DMS79 (cell line): Measurements from ENCODE around the gene MAST4.

ENCODE experiments used
- DNase-seq: peaks from one replicate; lab custom pipeline; 2025; lab: John Stamatoyannopoulos, UW

Gene MAST4

GRCh38 chr5:67133217-67133616 lies 537.0 kb downstream of the MAST4 start:
- DNase-seq = no peak

GRCh38 chr5:67133776-67134175 lies 537.6 kb downstream of the MAST4 start:
- DNase-seq = peak; percentile 70

GRCh38 chr5:67135381-67135984 lies 539.3 kb downstream of the MAST4 start:
- DNase-seq = no peak

DNA sequence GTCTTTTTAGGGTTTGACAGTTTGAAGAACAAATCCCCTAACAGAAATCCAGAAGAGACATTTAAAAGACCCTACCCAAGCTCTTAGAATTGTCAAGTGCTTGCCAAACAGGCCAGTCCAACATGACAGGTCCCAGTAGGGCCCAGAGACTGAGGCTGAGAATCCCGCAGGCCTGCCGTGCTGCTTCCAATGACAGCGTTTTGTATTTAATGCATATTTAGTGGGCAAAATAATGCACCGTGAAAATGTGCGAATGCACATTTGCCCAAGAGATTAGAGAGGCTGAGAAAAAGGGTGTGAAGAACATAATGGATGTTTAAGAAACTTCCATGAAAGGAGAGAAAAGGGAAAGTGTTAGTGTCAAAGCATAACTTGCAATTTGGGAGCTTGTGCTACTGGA lies 542.8 kb downstream of the MAST4 start:
- no peak for DNase-seq

DNA sequence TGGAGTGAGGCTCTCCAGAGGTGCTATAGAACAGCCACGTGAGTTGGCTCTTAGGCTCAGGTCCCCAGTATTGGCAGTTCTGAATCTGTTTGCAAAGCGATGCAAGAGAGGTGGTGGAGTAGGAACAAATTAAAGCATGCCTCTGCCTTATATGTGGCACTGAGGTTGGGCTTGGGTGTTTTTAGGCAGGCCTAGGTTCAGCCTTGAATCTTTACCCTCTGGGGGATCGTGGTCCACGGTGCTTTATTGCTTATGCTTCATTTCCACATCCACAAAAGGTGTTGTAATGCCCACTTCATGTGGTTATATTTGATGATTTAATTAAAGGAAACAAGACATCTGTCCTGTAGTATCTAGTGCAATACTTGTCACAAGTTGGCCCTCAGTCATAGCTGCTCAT lies 544.2 kb downstream of the MAST4 start:
- DNase-seq = no peak

DNA sequence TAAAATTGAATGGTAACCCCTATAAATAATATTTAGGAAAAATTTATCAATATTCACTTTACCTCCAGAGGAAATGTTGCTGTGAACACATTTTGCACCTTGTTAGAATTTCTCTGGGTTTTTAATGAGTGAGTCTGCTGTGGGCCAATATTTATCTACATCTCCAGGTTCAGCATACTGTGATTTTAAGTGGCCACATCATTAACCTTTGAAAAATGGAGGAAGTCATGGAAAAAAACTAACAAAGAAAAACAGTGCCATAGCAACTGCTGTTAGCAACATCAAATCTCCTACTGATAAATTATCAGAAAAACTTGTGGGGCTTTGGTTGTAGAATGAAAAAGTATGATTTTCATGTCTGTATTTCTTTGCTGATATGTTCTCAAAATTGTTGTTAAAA lies 545.5 kb downstream of the MAST4 start:
- no peak for DNase-seq

DNA sequence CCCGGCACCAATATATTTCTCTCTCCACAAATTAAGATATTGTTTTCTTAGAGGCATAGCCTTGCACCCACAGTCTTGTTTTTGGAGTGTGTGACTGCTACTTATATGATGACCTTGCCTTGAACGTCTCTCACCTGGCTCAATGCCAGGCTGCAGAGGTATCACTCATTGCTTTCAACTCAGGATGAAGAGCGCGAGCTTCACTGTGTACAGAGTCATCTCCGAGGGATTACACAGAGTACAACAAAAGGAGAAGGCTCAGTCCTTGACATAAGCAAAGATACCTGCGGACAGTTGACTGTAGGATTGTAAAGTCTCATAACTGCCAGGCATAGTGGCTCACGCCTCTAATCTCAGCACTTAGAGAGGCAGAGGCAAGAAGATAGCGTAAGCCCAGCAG lies 546.6 kb downstream of the MAST4 start:
- DNase-seq = no peak

DNA sequence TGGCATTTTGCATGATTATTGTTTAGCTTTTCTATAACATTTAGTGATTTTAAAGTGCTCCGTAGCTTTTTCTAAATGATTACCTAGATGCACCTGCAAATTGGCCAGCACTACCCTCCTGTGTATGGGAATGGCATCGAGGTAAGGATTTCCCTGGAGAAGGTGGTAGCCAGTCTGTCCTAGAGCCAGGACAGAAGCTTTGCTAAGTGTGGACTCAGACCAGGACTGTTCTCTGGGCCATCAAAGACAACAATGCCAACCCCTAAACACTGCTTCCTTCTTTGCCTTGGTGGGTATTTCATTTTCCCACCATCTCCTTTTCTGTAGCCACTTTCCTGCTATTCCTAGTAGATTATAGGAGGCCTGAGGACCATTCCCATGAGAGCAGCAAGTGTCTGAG lies 547.4 kb downstream of the MAST4 start:
- no peak for DNase-seq

GRCh38 chr5:67144183-67144639 lies 548.0 kb downstream of the MAST4 start:
- no peak for DNase-seq

DNA sequence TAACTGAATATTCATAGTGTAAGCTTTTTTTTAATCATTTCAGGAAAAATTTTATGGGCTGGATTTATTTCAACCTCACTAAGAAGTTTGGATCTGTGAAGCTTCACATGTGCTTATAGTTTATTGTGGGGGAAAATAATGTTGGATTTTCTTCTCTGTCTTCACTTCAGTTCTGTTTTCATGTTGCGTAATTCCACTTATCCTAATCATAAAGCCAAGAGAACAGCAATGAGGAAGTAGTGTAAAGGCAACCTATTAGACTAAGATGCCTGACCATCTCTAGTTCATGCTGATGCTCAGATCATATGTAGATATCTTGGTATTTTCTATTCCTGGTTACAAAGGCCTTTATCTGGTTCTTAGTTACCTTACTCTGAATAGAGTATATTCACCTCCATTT lies 550.4 kb downstream of the MAST4 start:
- no peak for DNase-seq

- DNase-seq = no peak
Observed at GRCh38 chr5:67146981-67147380, 550.8 kb downstream of the MAST4 start.

DNA sequence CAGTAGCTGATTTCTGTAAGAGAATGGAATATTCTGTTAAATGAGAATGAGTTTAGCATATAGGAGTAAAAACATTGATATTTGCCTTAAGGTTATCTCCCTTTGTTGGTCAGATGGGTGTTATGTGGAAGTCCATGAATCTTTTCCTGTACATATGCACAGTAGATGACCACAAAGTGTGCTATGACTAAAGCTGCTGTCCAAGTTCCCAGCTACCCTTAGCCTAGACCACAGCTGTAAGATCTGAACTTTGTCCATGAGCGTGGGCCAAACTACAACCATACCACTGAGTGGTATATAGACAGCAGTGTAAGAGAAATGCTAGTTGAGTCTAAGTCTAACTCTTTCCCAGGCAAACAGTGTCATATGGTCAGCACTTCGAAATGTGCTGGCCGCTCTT lies 551.6 kb downstream of the MAST4 start:
- DNase-seq = no peak

DNA sequence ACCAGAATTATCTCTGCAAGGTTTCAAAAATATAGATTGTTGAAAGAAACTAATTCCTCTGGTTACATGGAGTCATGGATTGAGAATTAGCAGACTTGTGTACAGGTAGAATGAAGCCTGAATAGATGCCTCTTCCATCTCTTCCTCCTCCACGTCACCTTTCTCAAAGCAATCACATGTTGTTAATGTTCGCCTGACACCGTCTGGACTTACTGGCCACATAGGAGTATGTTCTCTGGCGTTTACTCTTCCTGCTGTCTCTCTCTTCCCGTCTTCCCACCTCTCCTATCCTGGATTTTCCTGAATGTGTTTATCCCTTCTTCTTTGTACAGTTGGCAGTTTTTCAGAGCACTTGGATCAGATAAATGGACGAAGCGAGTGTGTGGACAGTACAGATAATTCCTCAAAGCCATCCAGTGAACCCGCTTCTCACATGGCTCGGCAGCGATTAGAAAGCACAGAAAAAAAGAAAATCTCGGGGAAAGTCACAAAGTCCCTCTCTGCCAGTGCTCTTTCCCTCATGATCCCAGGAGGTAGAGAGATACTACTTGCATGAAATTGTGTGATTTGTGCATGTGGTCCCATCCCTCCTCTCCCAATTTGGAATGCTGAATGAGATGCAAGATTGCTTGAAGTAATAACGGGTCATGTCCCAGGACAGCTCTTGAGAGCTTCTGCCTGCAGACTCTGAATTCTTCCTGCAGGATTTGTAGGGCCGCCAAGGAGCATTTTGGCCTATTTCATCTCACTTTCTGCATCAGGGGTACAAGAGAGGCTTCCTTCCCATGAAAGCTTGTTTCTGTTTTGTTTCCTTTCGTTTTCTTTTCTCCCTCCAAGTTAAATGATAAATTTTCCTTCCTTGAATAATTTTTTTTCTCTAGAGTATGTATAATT lies 553.1 kb downstream of the MAST4 start:
- no peak for DNase-seq

DNA sequence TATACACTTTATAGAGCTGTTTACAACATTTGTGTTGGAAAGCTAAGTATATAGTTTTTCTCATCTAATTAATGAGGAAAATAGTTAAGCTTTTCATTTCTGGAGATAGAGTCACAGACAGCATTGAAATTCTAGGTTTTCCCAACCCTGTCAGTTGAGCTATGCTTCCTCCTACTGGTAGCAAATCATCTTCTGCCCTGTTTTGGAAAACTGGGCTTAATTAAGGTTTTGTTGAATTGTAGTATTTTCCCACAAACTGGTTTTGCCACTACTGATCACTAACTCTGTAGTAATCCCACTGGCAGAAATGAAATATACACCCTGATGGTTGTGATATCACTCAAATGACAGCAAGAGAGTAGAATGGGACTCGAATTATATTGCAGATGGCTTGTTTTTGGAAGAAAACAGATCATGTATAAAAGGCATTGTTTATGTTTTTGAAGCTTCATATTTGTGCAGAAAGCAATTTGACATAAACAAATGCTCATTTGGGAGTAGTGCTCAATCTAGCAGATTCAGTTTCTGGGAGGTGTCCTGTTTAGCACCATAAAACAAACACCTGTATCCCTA lies 553.8 kb downstream of the MAST4 start:
- DNase-seq = no peak

GRCh38 chr5:67152400-67152799 lies 556.2 kb downstream of the MAST4 start:
- no peak for DNase-seq

DNA sequence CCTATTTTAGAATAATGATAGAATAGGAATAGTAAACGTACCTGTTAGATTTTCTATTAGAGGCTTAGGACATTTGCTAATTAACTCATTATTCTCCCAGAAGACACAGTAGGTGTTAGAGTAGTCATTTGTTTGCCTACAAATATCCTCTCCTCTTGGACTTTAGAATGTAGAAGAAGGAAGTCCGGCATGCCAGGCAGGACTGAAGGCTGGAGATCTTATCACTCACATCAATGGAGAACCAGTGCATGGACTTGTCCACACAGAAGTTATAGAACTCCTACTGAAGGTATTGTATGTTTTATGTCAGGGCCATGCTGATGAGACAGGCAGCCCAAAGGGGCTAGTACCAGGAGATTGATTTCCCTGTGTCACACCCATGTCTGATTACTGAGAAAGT lies 557.1 kb downstream of the MAST4 start:
- no peak for DNase-seq

GRCh38 chr5:67154556-67155206 lies 558.5 kb downstream of the MAST4 start:
- peak; percentile 57 for DNase-seq

DNA sequence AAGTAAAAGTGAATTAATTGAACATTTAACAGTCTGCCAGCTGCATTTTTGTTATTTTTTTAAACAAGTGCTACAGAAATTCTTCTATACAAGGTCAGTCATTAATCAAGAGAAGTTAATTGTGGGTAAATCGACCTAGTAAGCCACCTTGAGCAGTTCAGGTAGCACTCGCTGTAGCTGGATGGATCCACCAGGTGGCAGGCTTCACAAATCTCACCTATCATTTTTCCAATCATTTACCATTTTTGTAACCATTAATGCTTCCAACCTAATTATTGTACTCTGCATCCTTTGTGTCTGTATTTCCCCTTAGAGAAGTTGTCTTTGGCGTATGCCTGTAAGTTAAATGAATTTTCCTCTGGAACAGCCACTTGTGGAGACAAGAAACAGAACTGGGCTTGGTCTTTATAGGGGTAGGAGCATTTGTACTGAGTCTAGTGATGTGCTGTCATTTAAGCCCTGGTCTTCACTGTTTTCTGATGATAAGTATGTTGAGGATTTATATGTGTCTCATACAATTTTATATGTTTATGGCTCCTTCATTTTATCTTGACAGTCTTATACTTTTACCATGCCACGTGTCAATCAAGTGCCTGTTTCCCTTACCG lies 560.9 kb downstream of the MAST4 start:
- DNase-seq = no peak

DNA sequence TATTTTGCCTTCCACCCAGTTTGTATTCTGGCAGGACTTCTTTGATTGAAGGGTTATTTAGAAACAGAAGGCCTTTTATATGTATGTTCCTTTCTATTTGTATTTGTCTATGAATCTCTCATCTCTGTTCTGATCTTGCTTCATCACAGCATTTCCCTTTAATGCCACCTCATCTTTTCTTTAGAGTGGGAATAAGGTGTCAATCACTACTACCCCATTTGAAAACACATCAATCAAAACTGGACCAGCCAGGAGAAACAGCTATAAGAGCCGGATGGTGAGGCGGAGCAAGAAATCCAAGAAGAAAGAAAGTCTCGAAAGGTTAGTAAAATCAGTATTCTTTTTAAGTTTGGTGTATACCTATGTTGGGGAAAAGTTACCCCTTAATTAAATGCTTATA lies 564.1 kb downstream of the MAST4 start:
- no peak for DNase-seq

GRCh38 chr5:67160985-67161384 lies 564.8 kb downstream of the MAST4 start:
- no peak for DNase-seq

- DNase-seq = no peak
Observed at GRCh38 chr5:67161767-67162166, 565.6 kb downstream of the MAST4 start.

- no peak for DNase-seq
Observed at GRCh38 chr5:67163231-67163756, 567.1 kb downstream of the MAST4 start.
